Upper lobe of left lung (tissue), 4 donors: Measurements from ENCODE around the gene ATP5ME.

Experiments
- CTCF ChIP-seq, 6 experiments: fragments of 450-650 bp in 4 of 6; fragments of 200-600 bp in 2 of 6; sonication (generic) in 2 of 6; IDR thresholded peaks; one replicate each; pipeline ENCODE4 v1.5.1; 2016 to 2019; ENCODE audit warnings: antibody characterized with exemption in 6 of 6
- EP300 ChIP-seq, 4 donors: sonication (generic); formaldehyde crosslinking; IDR thresholded peaks; one replicate each; pipeline ENCODE4 v1.5.1; 2017; ENCODE audit warnings: antibody characterized with exemption in 4 of 4, control low read depth in 2 of 4
- POLR2A ChIP-seq, 4 donors: fragments of 450-650 bp; IDR thresholded peaks; one replicate each; pipeline ENCODE4 v1.5.1; 2016 to 2017; ENCODE audit warnings: antibody characterized with exemption in 4 of 4, mild to moderate bottlenecking in 2 of 4
- POLR2AphosphoS5 ChIP-seq, 2 donors: sonication (generic); formaldehyde crosslinking; IDR thresholded peaks; one replicate each; pipeline ENCODE4 v1.5.1; 2017; ENCODE audit warnings: antibody characterized with exemption in 2 of 2

- no peak for TF ChIP-seq POLR2A (IDR thresholded peaks at IDR 0.05)
- TF ChIP-seq CTCF (IDR thresholded peaks at IDR 0.05) = no peak
- no peak for TF ChIP-seq EP300 (IDR thresholded peaks at IDR 0.05)
- no peak for TF ChIP-seq POLR2AphosphoS5 (IDR thresholded peaks at IDR 0.05)
Measured at GRCh38 chr4:704971-705277, 30.8 kb upstream of the ATP5ME start.
